22Rv1 (cell line): ENCODE results near the gene SCARF2.

Experiments used
- H3K27ac ChIP-seq: fragments of 450-650 bp; 2 replicates; pipeline ENCODE4 v1.5.1; 2017
- ZFX ChIP-seq: fragments of 450-650 bp; IDR thresholded peaks from 2 replicates; pipeline ENCODE4 v1.6.1; 2017; ENCODE audit warnings: antibody characterized with exemption, borderline replicate concordance
- TF ChIP-seq, protein P1 (sequence below): fragments of 450-650 bp; IDR thresholded peaks from 2 replicates; pipeline ENCODE4 v1.5.1; 2017; ENCODE audit warnings: mild to moderate bottlenecking

Gene SCARF2

GRCh38 chr22:20464912-20465758, 27.5 kb upstream of the SCARF2 start:
- TF ChIP-seq ZFX: no peak
- TF ChIP-seq, protein P1, sequence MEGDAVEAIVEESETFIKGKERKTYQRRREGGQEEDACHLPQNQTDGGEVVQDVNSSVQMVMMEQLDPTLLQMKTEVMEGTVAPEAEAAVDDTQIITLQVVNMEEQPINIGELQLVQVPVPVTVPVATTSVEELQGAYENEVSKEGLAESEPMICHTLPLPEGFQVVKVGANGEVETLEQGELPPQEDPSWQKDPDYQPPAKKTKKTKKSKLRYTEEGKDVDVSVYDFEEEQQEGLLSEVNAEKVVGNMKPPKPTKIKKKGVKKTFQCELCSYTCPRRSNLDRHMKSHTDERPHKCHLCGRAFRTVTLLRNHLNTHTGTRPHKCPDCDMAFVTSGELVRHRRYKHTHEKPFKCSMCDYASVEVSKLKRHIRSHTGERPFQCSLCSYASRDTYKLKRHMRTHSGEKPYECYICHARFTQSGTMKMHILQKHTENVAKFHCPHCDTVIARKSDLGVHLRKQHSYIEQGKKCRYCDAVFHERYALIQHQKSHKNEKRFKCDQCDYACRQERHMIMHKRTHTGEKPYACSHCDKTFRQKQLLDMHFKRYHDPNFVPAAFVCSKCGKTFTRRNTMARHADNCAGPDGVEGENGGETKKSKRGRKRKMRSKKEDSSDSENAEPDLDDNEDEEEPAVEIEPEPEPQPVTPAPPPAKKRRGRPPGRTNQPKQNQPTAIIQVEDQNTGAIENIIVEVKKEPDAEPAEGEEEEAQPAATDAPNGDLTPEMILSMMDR: no peak

DNA sequence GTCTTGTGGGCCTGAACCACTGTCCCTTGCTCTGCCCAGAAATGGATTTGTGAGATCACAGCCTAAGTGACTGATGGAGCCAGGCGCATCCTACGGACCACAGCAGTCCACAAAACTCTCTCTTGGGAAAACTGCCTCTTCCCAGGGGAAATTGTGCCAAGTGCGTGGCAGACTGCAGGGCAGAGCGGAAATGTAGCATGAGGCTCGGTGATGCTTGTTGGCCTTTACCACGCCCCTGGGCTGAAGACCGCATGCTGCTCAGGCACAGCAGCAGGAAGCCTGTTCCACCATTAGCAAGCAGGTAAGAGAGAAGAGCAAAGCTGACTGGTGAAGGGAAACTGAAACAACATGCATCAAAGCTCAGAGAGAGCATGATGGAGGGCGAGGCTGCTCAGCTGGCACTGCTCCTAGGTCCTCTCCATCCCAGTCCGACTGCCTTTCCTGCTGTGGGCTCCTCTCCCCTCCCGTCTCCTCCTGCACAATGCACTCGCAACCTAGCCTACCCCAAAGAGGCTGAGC, 26.5 kb upstream of the SCARF2 start:
- no peak overlapping the region for H3K27ac ChIP-seq
- no peak for TF ChIP-seq ZFX
- TF ChIP-seq, protein P1: no peak

More at GRCh38 chr22:20464912-20465758, 27.5 kb upstream of the SCARF2 start:
- H3K27ac ChIP-seq: no peak overlapping the region

GRCh38 chr22:20463324-20464095, 25.9 kb upstream of the SCARF2 start:
- no peak for TF ChIP-seq ZFX
- TF ChIP-seq, protein P1: no peak
- H3K27ac ChIP-seq: no peak overlapping the region

DNA sequence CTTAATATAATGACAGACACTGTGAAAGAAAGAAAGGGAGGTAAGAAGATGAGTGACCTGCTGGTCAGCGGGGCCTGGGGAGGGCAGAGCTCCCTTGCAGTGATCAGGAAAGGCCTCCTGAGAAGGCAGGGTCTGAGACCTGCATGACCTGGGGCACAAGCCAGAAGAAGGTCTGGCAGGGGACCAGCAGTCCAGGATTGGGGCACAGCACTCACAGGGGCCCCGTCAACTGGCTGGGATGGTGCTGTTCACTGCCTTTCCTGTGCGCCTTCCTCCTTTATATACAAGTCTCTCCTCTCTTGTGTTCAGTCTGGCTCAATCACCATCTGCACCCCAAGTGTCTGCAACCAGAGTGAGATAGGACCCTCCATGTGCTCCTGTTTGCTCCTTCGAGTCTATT, 22.2 kb upstream of the SCARF2 start:
- no peak overlapping the region for H3K27ac ChIP-seq
- no peak for TF ChIP-seq ZFX
- TF ChIP-seq, protein P1: no peak

DNA sequence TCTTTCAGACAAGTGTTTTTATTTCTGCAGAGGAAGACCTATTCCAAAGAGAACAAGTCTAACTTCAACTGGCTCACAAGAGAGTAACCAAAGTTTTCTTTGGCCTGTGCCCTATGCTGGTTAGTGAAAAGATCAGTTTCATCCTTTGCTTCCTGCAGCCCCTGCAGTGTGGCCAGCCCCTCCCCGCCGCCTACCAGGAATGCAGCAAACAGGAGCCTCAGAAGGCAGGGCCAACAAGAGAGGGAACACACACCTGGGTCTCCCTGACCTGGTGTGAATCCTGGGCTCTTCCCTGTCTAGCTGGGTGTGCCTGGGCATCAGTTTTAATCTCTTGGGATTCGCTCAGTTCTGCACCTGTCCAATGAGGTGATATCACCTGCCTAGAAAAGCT, 21.5 kb upstream of the SCARF2 start:
- no peak overlapping the region for H3K27ac ChIP-seq
- no peak for TF ChIP-seq ZFX
- TF ChIP-seq, protein P1: no peak

DNA sequence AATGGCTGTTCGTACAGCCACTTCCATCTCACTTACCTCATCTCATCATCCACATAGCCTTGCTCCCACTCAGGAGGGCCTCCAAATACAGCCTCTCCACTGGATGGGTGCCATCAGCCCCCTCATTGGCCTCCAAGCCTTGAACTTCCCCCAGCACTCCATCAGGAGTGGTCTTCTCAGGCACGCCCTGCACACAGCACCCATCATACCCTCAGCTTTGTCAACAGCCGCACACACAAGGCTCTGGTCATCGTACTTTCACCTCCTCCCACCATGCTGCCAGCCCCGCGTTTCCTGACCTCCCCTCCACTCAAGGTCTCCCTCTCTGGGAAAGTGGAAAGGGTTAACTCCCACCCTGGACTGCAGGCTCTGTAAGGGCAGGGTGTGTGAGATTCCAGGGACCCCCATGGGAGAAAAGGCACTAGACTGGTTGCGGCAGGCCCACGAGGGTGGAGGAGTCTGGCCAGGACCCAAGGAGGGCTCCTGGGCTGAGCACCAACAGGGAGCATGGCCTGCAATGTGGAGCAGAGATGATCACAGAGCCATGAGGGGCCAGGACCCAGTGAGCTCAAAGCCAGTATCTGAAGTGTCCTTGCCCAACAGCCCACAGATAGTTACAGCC, 21.0 kb upstream of the SCARF2 start:
- no peak for TF ChIP-seq ZFX
- TF ChIP-seq, protein P1: no peak
- no peak overlapping the region for H3K27ac ChIP-seq
